ENCODE measurements around the gene ARHGAP22.

The ARHGAP22 gene

GRCh38 chr10:48419714-48420113 is 185.2 kb downstream of the ARHGAP22 start:
- TF ChIP-seq, protein P1, sequence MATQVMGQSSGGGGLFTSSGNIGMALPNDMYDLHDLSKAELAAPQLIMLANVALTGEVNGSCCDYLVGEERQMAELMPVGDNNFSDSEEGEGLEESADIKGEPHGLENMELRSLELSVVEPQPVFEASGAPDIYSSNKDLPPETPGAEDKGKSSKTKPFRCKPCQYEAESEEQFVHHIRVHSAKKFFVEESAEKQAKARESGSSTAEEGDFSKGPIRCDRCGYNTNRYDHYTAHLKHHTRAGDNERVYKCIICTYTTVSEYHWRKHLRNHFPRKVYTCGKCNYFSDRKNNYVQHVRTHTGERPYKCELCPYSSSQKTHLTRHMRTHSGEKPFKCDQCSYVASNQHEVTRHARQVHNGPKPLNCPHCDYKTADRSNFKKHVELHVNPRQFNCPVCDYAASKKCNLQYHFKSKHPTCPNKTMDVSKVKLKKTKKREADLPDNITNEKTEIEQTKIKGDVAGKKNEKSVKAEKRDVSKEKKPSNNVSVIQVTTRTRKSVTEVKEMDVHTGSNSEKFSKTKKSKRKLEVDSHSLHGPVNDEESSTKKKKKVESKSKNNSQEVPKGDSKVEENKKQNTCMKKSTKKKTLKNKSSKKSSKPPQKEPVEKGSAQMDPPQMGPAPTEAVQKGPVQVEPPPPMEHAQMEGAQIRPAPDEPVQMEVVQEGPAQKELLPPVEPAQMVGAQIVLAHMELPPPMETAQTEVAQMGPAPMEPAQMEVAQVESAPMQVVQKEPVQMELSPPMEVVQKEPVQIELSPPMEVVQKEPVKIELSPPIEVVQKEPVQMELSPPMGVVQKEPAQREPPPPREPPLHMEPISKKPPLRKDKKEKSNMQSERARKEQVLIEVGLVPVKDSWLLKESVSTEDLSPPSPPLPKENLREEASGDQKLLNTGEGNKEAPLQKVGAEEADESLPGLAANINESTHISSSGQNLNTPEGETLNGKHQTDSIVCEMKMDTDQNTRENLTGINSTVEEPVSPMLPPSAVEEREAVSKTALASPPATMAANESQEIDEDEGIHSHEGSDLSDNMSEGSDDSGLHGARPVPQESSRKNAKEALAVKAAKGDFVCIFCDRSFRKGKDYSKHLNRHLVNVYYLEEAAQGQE (IDR thresholded peaks at IDR 0.05; ENCODE audit: insufficient read depth in 1 of 2, low read depth in 2 of 2, low read length in 2 of 2) = no peak
- no peak for TF ChIP-seq POLR2AphosphoS5 (IDR thresholded peaks at IDR 0.05; ENCODE audit: low read depth, low read length)
- no peak for TF ChIP-seq TAF1 (IDR thresholded peaks at IDR 0.05; ENCODE audit: borderline replicate concordance, insufficient read depth, low read length)
- no peak for TF ChIP-seq FOXP2 (optimal IDR thresholded peaks at IDR 0.05; ENCODE audit: borderline replicate concordance, extremely low read depth, extremely low read length, insufficient read depth)
- TF ChIP-seq SIN3A (IDR thresholded peaks at IDR 0.05; ENCODE audit: borderline replicate concordance, insufficient read depth, low read length) = no peak

GRCh38 chr10:48418189-48418788 is 186.6 kb downstream of the ARHGAP22 start:
- no peak for TF ChIP-seq POLR2AphosphoS5 (IDR thresholded peaks at IDR 0.05; ENCODE audit: low read depth, low read length)
- no peak for TF ChIP-seq TAF1 (IDR thresholded peaks at IDR 0.05; ENCODE audit: borderline replicate concordance, insufficient read depth, low read length)
- no peak for TF ChIP-seq SIN3A (IDR thresholded peaks at IDR 0.05; ENCODE audit: borderline replicate concordance, insufficient read depth, low read length)
- no peak for TF ChIP-seq FOXP2 (optimal IDR thresholded peaks at IDR 0.05; ENCODE audit: borderline replicate concordance, extremely low read depth, extremely low read length, insufficient read depth)
- TF ChIP-seq, protein P1 (IDR thresholded peaks at IDR 0.05; ENCODE audit: insufficient read depth in 1 of 2, low read depth in 2 of 2, low read length in 2 of 2) = no peak

DNA sequence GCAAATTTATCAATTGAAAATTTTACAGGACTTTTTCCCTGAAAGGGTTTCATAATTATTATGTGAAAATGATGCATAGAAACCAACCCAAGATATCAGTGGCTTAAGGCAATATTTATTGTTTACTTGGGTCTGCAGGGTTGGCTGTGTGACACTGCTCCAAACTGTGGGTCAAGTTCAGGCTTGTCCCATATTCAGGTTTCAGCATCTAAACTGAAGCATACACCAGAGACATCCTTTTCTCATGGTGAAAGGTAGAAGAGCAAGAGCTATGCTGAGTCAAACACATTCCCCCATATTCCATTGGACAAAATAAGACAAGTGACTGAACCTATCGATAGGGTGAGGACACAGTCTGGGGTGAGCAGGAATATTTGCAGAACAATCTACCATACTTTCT is 187.5 kb downstream of the ARHGAP22 start:
- TF ChIP-seq FOXP2 (optimal IDR thresholded peaks at IDR 0.05; ENCODE audit: borderline replicate concordance, extremely low read depth, extremely low read length, insufficient read depth) = no peak
- TF ChIP-seq TAF1 (IDR thresholded peaks at IDR 0.05; ENCODE audit: borderline replicate concordance, insufficient read depth, low read length) = no peak
- no peak for TF ChIP-seq POLR2AphosphoS5 (IDR thresholded peaks at IDR 0.05; ENCODE audit: low read depth, low read length)
- TF ChIP-seq SIN3A (IDR thresholded peaks at IDR 0.05; ENCODE audit: borderline replicate concordance, insufficient read depth, low read length) = no peak
- TF ChIP-seq, protein P1 (IDR thresholded peaks at IDR 0.05; ENCODE audit: insufficient read depth in 1 of 2, low read depth in 2 of 2, low read length in 2 of 2) = no peak

GRCh38 chr10:48416584-48417232 is 188.2 kb downstream of the ARHGAP22 start:
- TF ChIP-seq TAF1 (IDR thresholded peaks at IDR 0.05; ENCODE audit: borderline replicate concordance, insufficient read depth, low read length) (no peak), POLR2AphosphoS5 (IDR thresholded peaks at IDR 0.05; ENCODE audit: low read depth, low read length) (no peak), SIN3A (IDR thresholded peaks at IDR 0.05; ENCODE audit: borderline replicate concordance, insufficient read depth, low read length) (no peak), FOXP2 (optimal IDR thresholded peaks at IDR 0.05; ENCODE audit: borderline replicate concordance, extremely low read depth, extremely low read length, insufficient read depth) (no peak)
- TF ChIP-seq, protein P1 (IDR thresholded peaks at IDR 0.05; ENCODE audit: insufficient read depth in 1 of 2, low read depth in 2 of 2, low read length in 2 of 2) = no peak

All from PFSK-1 (cell line).